Activated T-helper 1 cell treated with anti-CD3 and anti-CD28 coated beads, Interleukin-12 subunit alpha, Interleukin-12 subunit beta, Interleukin-2, Interleukin-4 antibody, amounts not matched to agents 30 ng/mL and 10 ng/mL and 1 ng/mL, durations not matched to agents 14 hours and 24 hours and 36 hours (primary cell): ENCODE measurements around the gene SOX18. TPM values are rescaled to one million over a fixed set of nuclear protein-coding genes. Genes with fewer than 3 reads are reported as not detected.
"Not testable (repeated sequence)": the region's sequence is repeated elsewhere in the genome, so short reads cannot be mapped to it uniquely, and the experiment has no call there.

Source experiments
- DNase-seq: peaks from one replicate; pipeline ENCODE4 v3.0.0; 2021; ENCODE audit warnings: low spot score
- H3K27ac Mint-ChIP-seq: one replicate; pipeline ENCODE4 v1.8.0; 2021; ENCODE audit warnings: mild to moderate bottlenecking, mixed read lengths
- H3K27me3 Mint-ChIP-seq: one replicate; pipeline ENCODE4 v1.8.0; 2022; ENCODE audit warnings: mild to moderate bottlenecking, moderate library complexity, mixed read lengths; ENCODE audit not compliant: insufficient read depth
- H3K36me3 Mint-ChIP-seq: one replicate; pipeline ENCODE4 v1.8.0; 2021; ENCODE audit warnings: low read depth, mixed read lengths
- H3K4me1 Mint-ChIP-seq: one replicate; pipeline ENCODE4 v1.8.0; 2021; ENCODE audit warnings: low read depth, mixed read lengths
- H3K4me3 Mint-ChIP-seq: one replicate; pipeline ENCODE4 v1.8.0; 2021; ENCODE audit warnings: mild to moderate bottlenecking, moderate library complexity, mixed read lengths
- H3K9me3 Mint-ChIP-seq: one replicate; pipeline ENCODE4 v1.8.0; 2021; ENCODE audit warnings: mixed read lengths
- intact Hi-C: fragments of 100-400 bp; cut with micrococcal nuclease; formaldehyde crosslinking; loops from one replicate; pipeline ENCODE4 v1.15.1; 2024
- total RNA-seq: library from RNA; stranded (reverse); gene quantifications from 2 replicates; pipeline ENCODE4 v1.2.3, GENCODE V29; 2022

The SOX18 gene
- 1.3 TPM in 2 replicates for total RNA-seq

DNA sequence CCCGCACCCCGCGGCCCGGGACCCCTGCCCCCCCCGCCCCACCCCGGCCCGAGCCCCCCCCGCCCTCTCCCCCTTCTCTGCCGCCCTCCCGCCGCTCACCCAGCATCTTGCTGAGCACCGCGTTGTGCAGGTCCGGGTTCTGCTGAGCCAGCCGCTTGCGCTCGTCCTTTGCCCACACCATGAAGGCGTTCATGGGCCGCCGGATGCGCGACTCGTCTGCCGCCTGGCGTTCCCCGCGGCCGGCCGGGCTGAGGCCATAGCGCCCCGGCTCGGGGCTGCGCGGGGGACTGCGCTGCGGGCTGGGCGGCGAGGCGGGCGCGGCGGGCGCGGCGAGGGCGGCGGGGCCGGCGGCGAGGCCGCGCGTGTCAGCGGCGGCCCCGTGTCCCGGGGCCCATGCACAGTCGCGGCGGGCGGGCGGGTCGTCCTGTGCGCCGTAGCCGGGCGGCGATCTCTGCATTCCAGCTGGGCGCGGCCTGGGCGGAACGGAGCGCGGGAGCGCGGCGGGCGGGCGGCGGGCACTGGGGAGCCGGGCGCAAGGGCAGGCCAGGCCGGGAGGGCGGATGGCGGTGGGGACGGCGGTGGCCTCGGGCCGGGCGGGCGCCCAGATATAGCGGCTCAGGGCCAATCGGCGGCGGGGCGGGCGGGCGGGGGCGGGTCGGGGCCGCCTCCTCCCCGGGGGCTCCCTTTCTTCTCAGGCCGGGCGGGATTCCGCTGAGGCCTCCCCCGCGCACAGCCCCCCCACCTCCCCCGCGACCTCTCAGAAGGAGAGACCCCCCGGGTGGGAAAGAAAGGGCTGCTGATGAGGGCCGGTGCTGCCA lies at the start of gene SOX18:
Gene SOX18, minus strand, starts transcription at position 580 of the 818 bp plus-strand sequence. Its CDS starts 123 bp downstream, at position 457.
- Mint-ChIP-seq H3K36me3 (peaks cover 3% of the 10 kb centered on the region), H3K27ac (no peak within 1 kb of the TSS), H3K27me3 (peaks cover 25% of the 10 kb centered on the region), H3K4me3 (peak within 1 kb of the TSS; percentile 66), H3K9me3 (no peaks in the 10 kb centered on the region), H3K4me1 (peaks cover 14% of the 10 kb centered on the region)
- intact Hi-C loops = no loop called here
- no peak for DNase-seq

GRCh38 chr20:64098471-64099013 lies 49.1 kb upstream of the SOX18 start:
- peaks cover 5% of the 10 kb centered on the region for H3K9me3 Mint-ChIP-seq
- H3K36me3 Mint-ChIP-seq = no peaks in the 10 kb centered on the region
- H3K27me3 Mint-ChIP-seq = peaks cover 18% of the 10 kb centered on the region
- H3K4me1 Mint-ChIP-seq = peaks cover 7% of the 10 kb centered on the region
- no peak overlapping the region for H3K27ac Mint-ChIP-seq
- intact Hi-C loops = no loop called here
- DNase-seq = no peak
- no peak overlapping the region for H3K4me3 Mint-ChIP-seq

- intact Hi-C loops = no loop called here
- Mint-ChIP-seq H3K4me3 (no peak overlapping the region), H3K27ac (no peak overlapping the region)
These were observed 47.1 kb upstream of the SOX18 start for GRCh38 chr20:64096535-64096934.

GRCh38 chr20:64095927-64096326 lies 46.5 kb upstream of the SOX18 start:
- Mint-ChIP-seq H3K27me3 (peaks cover 2% of the 10 kb centered on the region), H3K27ac (no peak overlapping the region), H3K36me3 (no peaks in the 10 kb centered on the region), H3K4me1 (peaks cover under 1% of the 10 kb centered on the region), H3K4me3 (no peak overlapping the region), H3K9me3 (peaks cover 5% of the 10 kb centered on the region)
- intact Hi-C loops = no loop called here
- no peak for DNase-seq

More at GRCh38 chr20:64096535-64096934, 47.1 kb upstream of the SOX18 start:
- H3K36me3 Mint-ChIP-seq = no peaks in the 10 kb centered on the region
- DNase-seq = no peak
- peaks cover 8% of the 10 kb centered on the region for H3K27me3 Mint-ChIP-seq
- peaks cover 5% of the 10 kb centered on the region for H3K9me3 Mint-ChIP-seq
- peaks cover 6% of the 10 kb centered on the region for H3K4me1 Mint-ChIP-seq

- Mint-ChIP-seq H3K9me3 (peaks cover 5% of the 10 kb centered on the region), H3K36me3 (no peaks in the 10 kb centered on the region), H3K27ac (no peak overlapping the region), H3K4me3 (no peak overlapping the region), H3K4me1 (no peaks in the 10 kb centered on the region), H3K27me3 (no peaks in the 10 kb centered on the region)
- intact Hi-C loops = no loop called here
- no peak for DNase-seq
These were observed 46.0 kb upstream of the SOX18 start for GRCh38 chr20:64095455-64095854.

DNA sequence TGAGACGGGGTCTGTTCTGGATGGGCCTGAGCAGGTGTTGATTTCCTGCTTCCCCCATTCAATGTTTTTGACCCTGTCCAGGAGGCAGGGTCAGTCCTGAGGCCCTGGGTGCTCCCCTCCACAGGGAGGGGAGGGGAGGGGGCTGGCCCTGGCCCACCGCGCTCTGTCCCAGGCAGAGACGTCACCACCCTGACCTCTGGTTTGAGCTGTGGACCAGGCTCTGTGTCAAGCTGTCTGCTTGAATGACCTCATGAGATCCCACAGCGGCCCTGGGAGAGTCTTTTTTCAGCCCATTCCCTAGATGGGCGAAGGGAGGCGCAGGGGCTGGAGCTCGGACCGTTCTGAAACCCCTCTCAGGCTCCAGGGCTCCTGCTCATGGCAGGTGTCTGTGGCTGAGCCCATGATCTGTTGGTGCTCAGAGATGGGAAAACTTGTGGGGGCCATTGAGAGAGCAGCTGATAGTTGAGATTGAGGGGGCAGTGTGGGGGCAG lies 43.6 kb upstream of the SOX18 start:
- H3K27me3 Mint-ChIP-seq = peaks cover 4% of the 10 kb centered on the region
- DNase-seq = no peak
- intact Hi-C loops = no loop called here
- H3K4me1 Mint-ChIP-seq = no peaks in the 10 kb centered on the region
- peaks cover 5% of the 10 kb centered on the region for H3K9me3 Mint-ChIP-seq
- H3K4me3 Mint-ChIP-seq = no peak overlapping the region
- H3K36me3 Mint-ChIP-seq = no peaks in the 10 kb centered on the region
- H3K27ac Mint-ChIP-seq = peak overlapping the region; percentile 13

- Mint-ChIP-seq H3K9me3 (peaks cover 8% of the 10 kb centered on the region), H3K4me1 (no peaks in the 10 kb centered on the region)
These were observed 43.0 kb upstream of the SOX18 start for GRCh38 chr20:64092258-64093012.

GRCh38 chr20:64091770-64092169 lies 42.3 kb upstream of the SOX18 start:
- no peaks in the 10 kb centered on the region for H3K36me3 Mint-ChIP-seq
- peaks cover 5% of the 10 kb centered on the region for H3K27me3 Mint-ChIP-seq
- no peak for DNase-seq
- H3K4me1 Mint-ChIP-seq = no peaks in the 10 kb centered on the region
- intact Hi-C loops = no loop called here
- H3K27ac Mint-ChIP-seq = no peak overlapping the region
- peaks cover 5% of the 10 kb centered on the region for H3K9me3 Mint-ChIP-seq
- H3K4me3 Mint-ChIP-seq = no peak overlapping the region

More at GRCh38 chr20:64092258-64093012, 43.0 kb upstream of the SOX18 start:
- intact Hi-C loops = no loop called here
- no peak overlapping the region for H3K4me3 Mint-ChIP-seq
- no peak for DNase-seq
- H3K36me3 Mint-ChIP-seq = no peaks in the 10 kb centered on the region
- H3K27ac Mint-ChIP-seq = no peak overlapping the region
- H3K27me3 Mint-ChIP-seq = peaks cover 5% of the 10 kb centered on the region

DNA sequence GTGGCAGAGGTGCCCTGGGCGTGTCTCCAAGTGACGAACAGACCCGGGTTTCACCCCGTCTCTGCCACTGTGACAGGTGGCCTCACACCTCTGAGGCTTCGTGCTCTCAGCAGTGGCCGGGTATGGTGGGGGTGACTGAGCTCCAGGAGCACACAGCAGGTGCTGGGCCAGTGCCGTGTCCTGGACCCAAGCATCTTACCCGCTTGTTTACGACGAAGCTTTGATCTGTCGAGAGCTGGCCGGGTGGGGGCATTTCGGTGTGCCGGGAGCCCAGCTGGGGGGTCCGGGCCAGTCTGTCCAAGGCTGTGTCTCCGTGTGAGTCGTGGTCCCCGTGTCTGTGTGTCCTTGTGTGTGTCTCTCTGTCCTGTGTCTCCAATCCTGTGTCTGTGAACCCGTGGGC lies 41.9 kb upstream of the SOX18 start:
- H3K4me1 Mint-ChIP-seq = no peaks in the 10 kb centered on the region
- no peaks in the 10 kb centered on the region for H3K36me3 Mint-ChIP-seq
- no peak overlapping the region for H3K27ac Mint-ChIP-seq
- H3K4me3 Mint-ChIP-seq = no peak overlapping the region
- intact Hi-C loops = no loop called here
- H3K27me3 Mint-ChIP-seq = peaks cover 6% of the 10 kb centered on the region
- no peak for DNase-seq
- peaks cover 3% of the 10 kb centered on the region for H3K9me3 Mint-ChIP-seq

DNA sequence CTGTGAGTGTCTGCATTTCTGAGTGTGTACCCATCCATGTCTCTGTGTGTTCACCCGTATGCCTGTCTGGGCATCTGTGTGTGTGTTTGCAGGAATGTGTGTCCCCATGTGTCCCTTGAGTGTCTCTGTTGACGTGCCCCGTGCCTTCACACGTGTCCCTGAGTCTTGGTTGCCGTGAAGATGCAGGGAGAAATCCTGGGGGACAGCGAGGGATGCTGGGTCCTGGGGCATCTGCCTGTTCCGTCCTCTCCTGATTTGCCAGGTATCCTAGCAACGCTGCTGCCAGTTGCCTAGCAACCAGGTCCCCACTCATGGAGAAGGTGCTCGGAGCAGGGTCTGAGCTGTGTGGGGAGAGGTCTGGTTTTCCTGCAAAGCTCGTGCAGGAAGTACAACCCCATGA lies 40.7 kb upstream of the SOX18 start:
- no peak for DNase-seq
- Mint-ChIP-seq H3K36me3 (no peaks in the 10 kb centered on the region), H3K27ac (no peak overlapping the region), H3K9me3 (peaks cover 3% of the 10 kb centered on the region), H3K4me1 (no peaks in the 10 kb centered on the region), H3K4me3 (no peak overlapping the region), H3K27me3 (peaks cover 17% of the 10 kb centered on the region)
- intact Hi-C loops = no loop called here

GRCh38 chr20:64088586-64088985 lies 39.1 kb upstream of the SOX18 start:
- peaks cover 25% of the 10 kb centered on the region for H3K27me3 Mint-ChIP-seq
- H3K9me3 Mint-ChIP-seq, H3K4me3 Mint-ChIP-seq, DNase-seq, intact Hi-C loops, H3K27ac Mint-ChIP-seq, H3K4me1 Mint-ChIP-seq, H3K36me3 Mint-ChIP-seq: not testable (repeated sequence)

GRCh38 chr20:64087226-64087825 lies 37.9 kb upstream of the SOX18 start:
- H3K27me3 Mint-ChIP-seq = peaks cover 29% of the 10 kb centered on the region
- not testable (repeated sequence) for H3K4me1 Mint-ChIP-seq

More at GRCh38 chr20:64087226-64087825, 37.9 kb upstream of the SOX18 start:
- H3K36me3 Mint-ChIP-seq, H3K27ac Mint-ChIP-seq, H3K4me3 Mint-ChIP-seq, DNase-seq, intact Hi-C loops, H3K9me3 Mint-ChIP-seq: not testable (repeated sequence)
